HG02588 (cell line): ENCODE data around the gene RALB.
"Not testable (repeated sequence)": the region's sequence is repeated elsewhere in the genome, so short reads cannot be mapped to it uniquely, and the experiment has no call there.

Experiments
- ATAC-seq: cut with Tn5 transposase; IDR thresholded peaks from one replicate; pipeline ENCODE4 v1.9.1; 2021; ENCODE audit warnings: mild to moderate bottlenecking, moderate library complexity; ENCODE audit not compliant: unreplicated experiment

RALB gene

DNA sequence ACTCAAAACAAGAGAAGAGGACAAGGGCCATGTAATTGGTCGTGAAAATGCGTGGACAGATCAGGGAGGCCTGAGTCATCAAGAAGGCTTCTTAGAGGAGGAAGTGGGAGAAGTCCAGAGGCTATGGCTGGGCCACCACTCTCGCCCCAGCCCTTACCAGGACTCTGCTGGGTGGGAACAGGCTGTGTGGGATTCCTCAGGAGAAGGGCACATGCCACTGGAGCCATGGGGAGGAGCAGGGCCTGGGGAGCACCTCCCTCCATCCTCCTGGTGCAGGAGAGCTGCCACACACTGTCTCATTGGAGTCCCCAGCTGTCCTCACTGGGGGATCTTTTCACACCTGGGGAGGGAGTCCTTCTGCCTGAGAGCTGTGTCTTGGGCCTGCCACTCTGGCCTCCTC, 9.4 kb upstream of the RALB start:
- ATAC-seq = no peak

DNA sequence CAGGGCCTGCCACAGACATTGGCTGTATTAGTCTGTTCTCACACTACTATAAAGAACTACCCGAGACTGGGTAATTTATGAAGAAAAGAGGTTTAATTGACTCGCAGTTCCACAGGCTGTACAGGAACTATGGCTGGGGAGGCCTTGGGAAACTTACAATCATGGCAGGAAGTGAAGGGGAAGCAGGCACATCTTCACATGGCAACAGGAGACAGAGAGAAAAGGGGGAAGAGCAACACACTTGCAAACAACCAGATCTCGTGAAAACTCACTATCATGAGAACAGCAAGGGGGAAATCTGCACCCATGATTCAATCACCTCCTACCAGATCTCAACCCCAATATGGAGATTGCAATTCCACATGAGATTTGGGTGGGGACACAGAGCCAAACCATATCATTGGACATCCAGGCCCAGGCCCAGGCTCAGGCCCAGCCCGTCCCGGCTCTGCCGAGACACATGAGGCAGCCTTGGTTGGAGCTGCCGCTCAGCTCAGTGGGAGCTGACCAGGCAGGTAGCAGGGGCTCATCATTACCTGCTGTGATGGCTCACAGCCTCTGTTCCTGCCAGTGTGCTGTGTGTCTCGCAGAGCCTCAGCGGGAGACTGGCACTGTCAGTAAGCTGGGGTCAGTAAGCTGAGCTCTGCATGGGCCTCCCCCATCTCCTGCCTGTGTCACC, 8.6 kb upstream of the RALB start:
- ATAC-seq = no peak

GRCh38 chr2:120244656-120245519, 7.8 kb upstream of the RALB start:
- ATAC-seq = no peak

GRCh38 chr2:120245520-120246332, 6.9 kb upstream of the RALB start:
- ATAC-seq = no peak

DNA sequence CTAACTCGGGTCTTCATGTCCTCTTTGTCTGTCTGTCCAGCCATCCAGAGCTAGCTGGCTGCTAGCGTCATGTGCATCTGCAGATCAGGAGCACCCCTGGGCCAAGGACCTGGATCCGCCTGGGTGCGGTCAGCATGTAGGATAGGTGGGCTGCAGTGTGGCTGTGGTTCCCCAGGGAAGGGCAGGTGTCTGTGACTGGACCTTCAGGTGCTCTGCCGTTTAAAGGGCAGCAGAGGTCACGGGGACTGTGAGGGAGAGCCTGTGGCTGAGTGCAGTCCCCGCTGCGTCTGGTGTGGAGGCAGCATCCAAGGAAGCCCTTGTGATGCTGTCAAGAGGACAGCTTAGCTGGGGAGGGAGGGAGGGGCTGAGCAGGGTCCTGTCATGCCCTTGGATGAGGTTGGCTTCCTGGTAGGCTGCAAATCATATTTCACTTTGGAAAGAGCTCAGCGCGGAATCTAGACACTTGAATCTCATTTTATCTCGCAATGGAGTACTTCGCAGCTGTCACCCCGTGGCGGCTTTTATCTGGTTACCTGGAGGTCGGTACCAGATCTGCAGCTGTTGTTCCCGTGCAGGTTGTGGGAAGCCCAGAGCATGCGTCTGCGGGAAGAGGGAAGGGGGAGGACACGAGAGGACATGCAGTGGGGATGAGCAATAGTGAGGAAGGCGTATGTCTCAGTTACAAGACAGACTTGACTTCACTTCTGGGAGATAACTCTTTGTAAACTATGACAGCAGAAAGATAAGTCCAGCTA, 5.9 kb upstream of the RALB start:
- ATAC-seq = no peak

DNA sequence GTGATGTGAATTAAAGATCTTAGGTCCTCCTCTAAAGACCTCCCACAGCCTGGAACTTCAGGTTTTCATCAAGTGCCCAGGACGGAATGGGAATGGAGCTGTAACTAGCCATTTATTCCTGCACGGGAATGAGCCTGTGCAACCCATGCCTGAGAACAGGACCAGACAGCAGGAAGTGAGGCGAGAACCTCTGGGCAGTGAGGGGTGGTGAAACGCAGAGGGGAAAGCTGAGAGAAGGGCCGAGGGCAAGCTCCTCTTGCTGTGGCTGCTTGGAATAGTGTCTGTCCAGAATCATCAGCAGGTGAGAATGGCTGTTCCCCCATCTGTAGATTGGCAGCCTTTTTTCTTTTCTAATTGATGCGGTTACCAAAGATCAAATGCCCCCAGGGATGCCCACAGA, 4.8 kb upstream of the RALB start:
- no peak for ATAC-seq

DNA sequence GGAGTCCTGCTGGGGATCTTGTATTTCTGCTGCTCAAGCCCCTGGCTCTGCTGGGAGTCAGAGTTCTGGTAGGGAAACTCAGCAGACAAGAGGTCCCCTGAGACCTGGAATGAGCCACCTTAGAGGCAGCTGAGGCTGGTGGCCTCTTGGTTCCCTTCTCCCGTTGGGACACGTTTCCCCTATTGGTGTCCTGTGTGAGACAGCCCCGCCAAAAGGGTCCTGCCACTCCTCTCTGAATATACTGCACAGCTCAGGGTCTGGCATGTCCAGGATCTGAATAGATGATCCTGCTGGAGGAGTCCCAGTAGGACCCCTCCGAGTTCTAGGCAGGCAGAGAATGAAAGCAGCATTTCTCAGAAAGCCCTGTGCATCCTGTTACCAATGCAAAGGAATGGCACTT, 2.0 kb upstream of the RALB start:
- no peak for ATAC-seq

- no peak for ATAC-seq
These were observed 1.6 kb upstream of the RALB start for GRCh38 chr2:120251078-120251477.

DNA sequence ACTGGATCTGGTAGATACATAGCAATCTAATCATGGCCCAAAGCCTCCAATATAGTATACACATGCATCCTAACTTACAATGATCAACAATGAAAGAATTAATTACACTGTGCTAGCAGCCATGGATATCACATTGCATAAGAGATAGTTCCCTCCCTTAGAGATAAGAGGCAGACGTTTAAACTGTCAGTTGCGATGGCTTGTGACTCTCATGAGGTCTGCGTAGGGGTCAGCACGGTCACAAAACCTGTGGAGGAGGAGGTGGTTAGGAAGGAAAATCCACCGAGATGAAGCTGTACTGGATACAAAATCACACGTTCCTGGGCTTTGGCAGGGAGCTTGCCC, 800 bp upstream of the RALB start:
- ATAC-seq = no peak

- peak; percentile 25 for ATAC-seq
These were observed 600 bp downstream of the RALB start for GRCh38 chr2:120253021-120253882.

- no peak for ATAC-seq
These were observed 1.5 kb downstream of the RALB start for GRCh38 chr2:120254178-120254577.

DNA sequence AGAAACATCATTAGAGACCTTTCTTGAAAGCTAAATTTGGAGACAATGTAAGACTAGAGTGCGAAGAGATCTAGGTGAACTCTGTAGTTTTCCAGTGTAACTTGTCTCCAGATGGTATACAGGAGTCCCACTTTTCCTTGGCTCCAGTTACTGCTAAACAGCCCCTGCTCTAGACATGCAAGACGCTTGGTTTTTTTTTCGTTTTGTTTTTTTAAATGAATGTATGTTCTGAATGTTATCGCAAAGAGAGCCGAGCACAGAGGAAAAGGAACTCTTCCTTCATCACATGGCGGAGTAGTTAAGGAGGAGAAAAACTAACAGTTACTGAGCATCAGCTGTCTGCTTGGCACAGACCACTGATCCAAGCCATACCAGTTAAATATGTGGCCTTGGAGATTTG, 2.4 kb downstream of the RALB start:
- ATAC-seq = no peak

DNA sequence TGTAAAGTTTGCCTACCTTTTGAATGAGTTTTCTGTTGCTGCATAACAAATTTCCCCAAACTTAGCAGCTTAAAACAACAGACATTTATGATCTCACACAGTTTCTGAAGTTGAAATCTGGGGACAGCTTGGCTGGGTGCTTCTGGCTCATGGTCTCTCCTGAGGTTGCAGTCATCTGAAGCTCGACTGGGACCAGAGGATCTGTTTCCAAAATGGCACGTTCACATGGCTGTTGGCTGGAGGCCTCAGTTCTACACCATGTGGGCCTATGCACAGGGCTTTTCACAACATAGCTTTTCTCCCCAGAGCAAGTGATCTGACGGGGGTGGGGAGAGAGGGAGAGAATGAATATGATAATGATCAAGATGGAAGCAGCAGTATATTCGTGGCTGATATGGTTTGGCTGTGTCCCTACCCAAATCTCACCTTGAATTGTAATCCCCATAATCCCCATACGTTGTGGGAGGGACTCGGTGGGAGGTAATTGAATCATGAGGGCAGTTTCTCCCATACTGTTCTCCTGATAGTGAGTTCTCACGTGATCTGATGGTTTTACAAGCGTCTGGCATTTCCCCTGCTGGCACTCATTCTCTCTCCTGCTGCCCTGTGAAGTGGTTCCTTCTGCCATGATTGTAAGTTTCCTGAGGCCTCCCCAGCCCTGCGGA, 3.5 kb downstream of the RALB start:
- no peak for ATAC-seq

DNA sequence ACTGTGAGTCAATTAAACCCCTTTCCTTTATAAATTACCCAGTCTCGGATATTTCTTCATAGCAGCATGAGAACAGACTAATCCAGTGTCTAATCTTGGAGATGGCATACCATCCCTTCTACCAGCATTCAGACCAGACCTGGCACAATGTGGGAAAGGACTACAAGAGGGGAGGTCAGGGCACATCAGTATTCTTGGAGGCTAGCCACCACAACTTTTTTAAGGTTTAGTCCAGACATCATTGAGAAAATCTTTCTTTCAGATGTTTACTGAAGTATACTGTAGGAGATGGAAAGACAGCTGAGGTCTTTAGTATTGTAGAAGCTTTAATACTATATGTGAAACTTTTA, 4.0 kb downstream of the RALB start:
- ATAC-seq = no peak

- ATAC-seq = no peak
These were observed 4.9 kb downstream of the RALB start for GRCh38 chr2:120257522-120257921.

DNA sequence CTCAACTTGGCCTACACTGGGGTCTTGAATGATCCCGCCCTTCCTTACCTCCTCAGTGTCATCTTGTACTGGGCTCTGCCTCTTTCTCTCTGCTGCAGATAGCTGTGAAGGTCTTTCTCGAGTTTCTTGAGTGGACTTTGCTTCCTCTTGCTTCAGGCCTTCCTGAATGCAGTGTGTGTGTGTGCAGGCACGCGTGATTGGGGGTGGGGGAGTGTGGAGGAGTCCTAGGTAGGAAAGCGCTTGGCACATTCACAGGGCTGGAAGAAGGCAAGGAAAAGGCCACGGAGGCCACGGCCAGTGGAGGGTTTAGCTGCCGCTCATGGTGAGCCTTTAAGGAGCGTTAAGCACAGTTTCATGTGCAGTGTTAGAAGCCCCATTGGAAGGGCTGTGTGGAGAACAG, 5.5 kb downstream of the RALB start:
- ATAC-seq = no peak

DNA sequence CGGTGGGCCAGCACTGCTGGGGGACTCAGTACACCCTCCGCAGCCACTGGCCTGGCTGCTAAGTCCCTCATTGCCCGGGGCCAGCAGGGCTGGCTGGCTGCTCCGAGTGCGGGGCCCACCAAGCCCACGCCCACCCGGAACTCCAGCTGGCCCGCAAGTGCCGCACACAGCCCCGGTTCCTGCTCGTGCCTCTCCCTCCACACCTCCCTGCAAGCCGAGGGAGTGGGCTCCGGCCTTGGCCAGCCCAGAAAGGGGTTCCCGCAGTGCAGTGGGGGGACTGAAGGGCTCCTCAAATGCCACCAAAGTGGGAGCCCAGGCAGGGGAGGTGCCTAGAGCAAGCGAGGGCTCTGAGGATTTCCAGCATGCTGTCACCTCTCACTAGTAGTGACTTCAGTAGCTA, 7.3 kb downstream of the RALB start:
- ATAC-seq = not testable (repeated sequence)

GRCh38 chr2:120260736-120261135, 8.1 kb downstream of the RALB start:
- no peak for ATAC-seq

- peak; percentile 95 for ATAC-seq
These were observed 8.8 kb downstream of the RALB start for GRCh38 chr2:120261387-120262006.
